HepG2 (cell line): ENCODE measurements around the gene TGFBR1. TPM values are rescaled to one million over a fixed set of nuclear protein-coding genes. Genes with fewer than 3 reads are reported as not detected.

Experiments used
- CHCHD3 ChIP-seq: sonication (generic); formaldehyde crosslinking; IDR thresholded peaks from 2 replicates; pipeline ENCODE4 v1.8.0; 2022; ENCODE audit warnings: mild to moderate bottlenecking, missing genetic modification reagents, moderate library complexity
- FOXC1 ChIP-seq: sonication (generic); formaldehyde crosslinking; IDR thresholded peaks from 2 replicates; pipeline ENCODE4 v1.8.0; 2022; ENCODE audit warnings: mild to moderate bottlenecking, missing genetic modification reagents, borderline replicate concordance
- HDAC6 ChIP-seq: fragments of 200-600 bp; sonication (generic); IDR thresholded peaks from 2 replicates; pipeline ENCODE4 v1.7.0; 2017; ENCODE audit warnings: mild to moderate bottlenecking, antibody characterized with exemption, low read length, low read depth
- MLLT10 ChIP-seq: sonication (generic); formaldehyde crosslinking; IDR thresholded peaks from 2 replicates; pipeline ENCODE4 v1.4.0; 2020; ENCODE audit warnings: missing genetic modification reagents
- MYNN ChIP-seq: sonication (generic); formaldehyde crosslinking; IDR thresholded peaks from 2 replicates; pipeline ENCODE4 v1.4.0; 2020; ENCODE audit warnings: mild to moderate bottlenecking, low read depth, missing genetic modification reagents
- TFDP1 ChIP-seq: IDR thresholded peaks from 2 replicates; pipeline ENCODE4 v1.6.1; 2016; ENCODE audit warnings: missing compliant biosample characterization, missing genetic modification reagents, borderline replicate concordance
- YEATS4 ChIP-seq: sonication (generic); formaldehyde crosslinking; IDR thresholded peaks from 2 replicates; pipeline ENCODE4 v1.4.0; 2020; ENCODE audit warnings: missing genetic modification reagents, borderline replicate concordance
- ZBTB38 ChIP-seq: sonication (generic); formaldehyde crosslinking; IDR thresholded peaks from 2 replicates; pipeline ENCODE4 v1.5.1; 2020; ENCODE audit warnings: mild to moderate bottlenecking, missing genetic modification reagents
- ZNF589 ChIP-seq: sonication (generic); formaldehyde crosslinking; conservative IDR thresholded peaks from 2 replicates; pipeline ENCODE4 v1.8.0; 2022; ENCODE audit warnings: mild to moderate bottlenecking, moderate library complexity, missing genetic modification reagents
- ZNF839 ChIP-seq: sonication (generic); formaldehyde crosslinking; IDR thresholded peaks from 2 replicates; pipeline ENCODE4 v1.4.0; 2020; ENCODE audit warnings: missing genetic modification reagents, mild to moderate bottlenecking, borderline replicate concordance
- polyA plus RNA-seq, 8 experiments: library from polyadenylated mRNA; depleted of rRNA in 3 of 8; stranded (reverse) in 7 of 8; unstranded in 1 of 8; fragments of >200 nt; fragmentation: Illumina TruSeq in 4 of 8; extraction: Trizol in 4 of 8; gene quantifications; 2 replicates each; pipeline versions ENCODE4 v1.2.1 to v1.2.3, GENCODE V29; 2011 to 2016; ENCODE audit warnings: low read depth in 4 of 8, missing spikeins in 1 of 8, mixed read lengths in 1 of 8; ENCODE audit not compliant: insufficient read depth in 1 of 8
- total RNA-seq, 5 experiments: library from RNA; depleted of rRNA; stranded (reverse); fragments of >200 nt; fragmentation: Illumina TruSeq; extraction: Trizol; gene quantifications; 2 replicates each; pipeline ENCODE4 v1.2.3, GENCODE V29; 2016; ENCODE audit warnings: low read depth in 1 of 5
- TF ChIP-seq, protein P1 (sequence below): sonication (generic); formaldehyde crosslinking; IDR thresholded peaks from 2 replicates; pipeline ENCODE4 v1.4.0; 2020; ENCODE audit warnings: missing genetic modification reagents
- TF ChIP-seq, protein P2 (sequence below): sonication (generic); formaldehyde crosslinking; IDR thresholded peaks from 2 replicates; pipeline ENCODE4 v1.5.0; 2020; ENCODE audit warnings: missing genetic modification reagents
- TF ChIP-seq, protein P3 (sequence below): sonication (generic); formaldehyde crosslinking; IDR thresholded peaks from 2 replicates; pipeline ENCODE4 v1.4.0; 2020; ENCODE audit warnings: missing genetic modification reagents
- TF ChIP-seq, protein P4 (sequence below): sonication (generic); formaldehyde crosslinking; IDR thresholded peaks from 2 replicates; pipeline ENCODE4 v1.5.0; 2020; ENCODE audit warnings: mild to moderate bottlenecking, missing genetic modification reagents, borderline replicate concordance

Gene TGFBR1
- total and polyA plus RNA-seq, 2 of the 13 experiments (the other 11 are each of a cell fraction or from before 2014, with no cell fraction given) = 16.8 to 23.9 TPM

DNA sequence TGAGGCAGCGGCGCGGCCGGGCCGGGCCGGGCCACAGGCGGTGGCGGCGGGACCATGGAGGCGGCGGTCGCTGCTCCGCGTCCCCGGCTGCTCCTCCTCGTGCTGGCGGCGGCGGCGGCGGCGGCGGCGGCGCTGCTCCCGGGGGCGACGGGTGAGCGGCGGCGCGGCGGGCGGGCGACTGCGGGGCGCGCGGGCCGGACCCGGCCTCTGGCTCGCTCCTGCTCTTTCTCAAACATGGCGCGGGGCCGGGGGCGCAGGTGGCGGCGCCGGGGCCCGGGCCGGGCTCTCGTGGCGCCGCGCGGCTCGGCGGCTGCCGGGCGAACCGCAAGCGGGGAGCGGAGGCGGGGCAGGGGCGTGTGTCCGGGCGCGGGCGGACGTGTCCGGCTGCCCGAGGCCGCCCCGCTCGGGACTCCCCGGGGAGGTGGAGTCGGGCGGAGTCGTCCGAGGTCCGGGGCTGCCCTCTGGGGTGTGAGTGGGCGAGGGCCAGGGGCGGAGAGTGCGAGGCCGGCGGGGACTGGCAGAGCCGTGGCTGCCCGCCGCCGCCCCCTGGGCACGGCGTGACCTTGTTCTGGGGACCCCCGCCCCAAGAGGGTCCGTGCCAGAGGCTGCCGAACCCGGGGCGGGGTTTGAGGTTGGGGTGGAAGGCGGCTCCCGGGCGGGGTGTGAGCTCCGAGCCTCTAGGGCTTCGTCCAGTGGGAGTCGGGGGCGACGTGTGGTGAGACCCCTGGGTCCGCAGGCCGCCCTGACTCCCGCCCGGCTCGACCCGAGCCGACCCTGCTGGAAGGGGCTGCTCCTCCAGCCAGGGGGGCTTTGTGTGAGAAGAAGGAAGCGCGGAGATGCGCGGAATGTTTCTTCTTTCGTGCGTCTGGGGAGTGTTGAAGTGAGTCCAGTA is 485 bp downstream of the TGFBR1 start (continued):
- TF ChIP-seq TFDP1 (CRISPR knock-in tag) = 0 out of 2 replicates have a peak, but pooled peaks have one; percentile 20
- no peak for TF ChIP-seq MLLT10
- peak; percentile 34; the same call in 1 of the 2 replicates for TF ChIP-seq FOXC1 (CRISPR knock-in tag)
- TF ChIP-seq ZNF589 (CRISPR knock-in tag) = no peak
- no peak for TF ChIP-seq HDAC6
- TF ChIP-seq ZBTB38 (CRISPR knock-in tag) = 0 out of 2 replicates have a peak, but pooled peaks have one; percentile 39
- TF ChIP-seq, protein P1, sequence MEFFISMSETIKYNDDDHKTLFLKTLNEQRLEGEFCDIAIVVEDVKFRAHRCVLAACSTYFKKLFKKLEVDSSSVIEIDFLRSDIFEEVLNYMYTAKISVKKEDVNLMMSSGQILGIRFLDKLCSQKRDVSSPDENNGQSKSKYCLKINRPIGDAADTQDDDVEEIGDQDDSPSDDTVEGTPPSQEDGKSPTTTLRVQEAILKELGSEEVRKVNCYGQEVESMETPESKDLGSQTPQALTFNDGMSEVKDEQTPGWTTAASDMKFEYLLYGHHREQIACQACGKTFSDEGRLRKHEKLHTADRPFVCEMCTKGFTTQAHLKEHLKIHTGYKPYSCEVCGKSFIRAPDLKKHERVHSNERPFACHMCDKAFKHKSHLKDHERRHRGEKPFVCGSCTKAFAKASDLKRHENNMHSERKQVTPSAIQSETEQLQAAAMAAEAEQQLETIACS (CRISPR knock-in tag) = no peak
- TF ChIP-seq, protein P2, sequence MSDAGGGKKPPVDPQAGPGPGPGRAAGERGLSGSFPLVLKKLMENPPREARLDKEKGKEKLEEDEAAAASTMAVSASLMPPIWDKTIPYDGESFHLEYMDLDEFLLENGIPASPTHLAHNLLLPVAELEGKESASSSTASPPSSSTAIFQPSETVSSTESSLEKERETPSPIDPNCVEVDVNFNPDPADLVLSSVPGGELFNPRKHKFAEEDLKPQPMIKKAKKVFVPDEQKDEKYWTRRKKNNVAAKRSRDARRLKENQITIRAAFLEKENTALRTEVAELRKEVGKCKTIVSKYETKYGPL (CRISPR knock-in tag) = no peak
- no peak for TF ChIP-seq ZNF839 (CRISPR knock-in tag)
- TF ChIP-seq, protein P3, sequence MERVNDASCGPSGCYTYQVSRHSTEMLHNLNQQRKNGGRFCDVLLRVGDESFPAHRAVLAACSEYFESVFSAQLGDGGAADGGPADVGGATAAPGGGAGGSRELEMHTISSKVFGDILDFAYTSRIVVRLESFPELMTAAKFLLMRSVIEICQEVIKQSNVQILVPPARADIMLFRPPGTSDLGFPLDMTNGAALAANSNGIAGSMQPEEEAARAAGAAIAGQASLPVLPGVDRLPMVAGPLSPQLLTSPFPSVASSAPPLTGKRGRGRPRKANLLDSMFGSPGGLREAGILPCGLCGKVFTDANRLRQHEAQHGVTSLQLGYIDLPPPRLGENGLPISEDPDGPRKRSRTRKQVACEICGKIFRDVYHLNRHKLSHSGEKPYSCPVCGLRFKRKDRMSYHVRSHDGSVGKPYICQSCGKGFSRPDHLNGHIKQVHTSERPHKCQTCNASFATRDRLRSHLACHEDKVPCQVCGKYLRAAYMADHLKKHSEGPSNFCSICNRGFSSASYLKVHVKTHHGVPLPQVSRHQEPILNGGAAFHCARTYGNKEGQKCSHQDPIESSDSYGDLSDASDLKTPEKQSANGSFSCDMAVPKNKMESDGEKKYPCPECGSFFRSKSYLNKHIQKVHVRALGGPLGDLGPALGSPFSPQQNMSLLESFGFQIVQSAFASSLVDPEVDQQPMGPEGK = peak; percentile 23; the same call in 1 of the 2 replicates
- no peak for TF ChIP-seq CHCHD3 (CRISPR knock-in tag)
- no peak for TF ChIP-seq MYNN (CRISPR knock-in tag)
- TF ChIP-seq YEATS4 (CRISPR knock-in tag) = 0 out of 2 replicates have a peak, but pooled peaks have one; percentile 9
- TF ChIP-seq, protein P4, sequence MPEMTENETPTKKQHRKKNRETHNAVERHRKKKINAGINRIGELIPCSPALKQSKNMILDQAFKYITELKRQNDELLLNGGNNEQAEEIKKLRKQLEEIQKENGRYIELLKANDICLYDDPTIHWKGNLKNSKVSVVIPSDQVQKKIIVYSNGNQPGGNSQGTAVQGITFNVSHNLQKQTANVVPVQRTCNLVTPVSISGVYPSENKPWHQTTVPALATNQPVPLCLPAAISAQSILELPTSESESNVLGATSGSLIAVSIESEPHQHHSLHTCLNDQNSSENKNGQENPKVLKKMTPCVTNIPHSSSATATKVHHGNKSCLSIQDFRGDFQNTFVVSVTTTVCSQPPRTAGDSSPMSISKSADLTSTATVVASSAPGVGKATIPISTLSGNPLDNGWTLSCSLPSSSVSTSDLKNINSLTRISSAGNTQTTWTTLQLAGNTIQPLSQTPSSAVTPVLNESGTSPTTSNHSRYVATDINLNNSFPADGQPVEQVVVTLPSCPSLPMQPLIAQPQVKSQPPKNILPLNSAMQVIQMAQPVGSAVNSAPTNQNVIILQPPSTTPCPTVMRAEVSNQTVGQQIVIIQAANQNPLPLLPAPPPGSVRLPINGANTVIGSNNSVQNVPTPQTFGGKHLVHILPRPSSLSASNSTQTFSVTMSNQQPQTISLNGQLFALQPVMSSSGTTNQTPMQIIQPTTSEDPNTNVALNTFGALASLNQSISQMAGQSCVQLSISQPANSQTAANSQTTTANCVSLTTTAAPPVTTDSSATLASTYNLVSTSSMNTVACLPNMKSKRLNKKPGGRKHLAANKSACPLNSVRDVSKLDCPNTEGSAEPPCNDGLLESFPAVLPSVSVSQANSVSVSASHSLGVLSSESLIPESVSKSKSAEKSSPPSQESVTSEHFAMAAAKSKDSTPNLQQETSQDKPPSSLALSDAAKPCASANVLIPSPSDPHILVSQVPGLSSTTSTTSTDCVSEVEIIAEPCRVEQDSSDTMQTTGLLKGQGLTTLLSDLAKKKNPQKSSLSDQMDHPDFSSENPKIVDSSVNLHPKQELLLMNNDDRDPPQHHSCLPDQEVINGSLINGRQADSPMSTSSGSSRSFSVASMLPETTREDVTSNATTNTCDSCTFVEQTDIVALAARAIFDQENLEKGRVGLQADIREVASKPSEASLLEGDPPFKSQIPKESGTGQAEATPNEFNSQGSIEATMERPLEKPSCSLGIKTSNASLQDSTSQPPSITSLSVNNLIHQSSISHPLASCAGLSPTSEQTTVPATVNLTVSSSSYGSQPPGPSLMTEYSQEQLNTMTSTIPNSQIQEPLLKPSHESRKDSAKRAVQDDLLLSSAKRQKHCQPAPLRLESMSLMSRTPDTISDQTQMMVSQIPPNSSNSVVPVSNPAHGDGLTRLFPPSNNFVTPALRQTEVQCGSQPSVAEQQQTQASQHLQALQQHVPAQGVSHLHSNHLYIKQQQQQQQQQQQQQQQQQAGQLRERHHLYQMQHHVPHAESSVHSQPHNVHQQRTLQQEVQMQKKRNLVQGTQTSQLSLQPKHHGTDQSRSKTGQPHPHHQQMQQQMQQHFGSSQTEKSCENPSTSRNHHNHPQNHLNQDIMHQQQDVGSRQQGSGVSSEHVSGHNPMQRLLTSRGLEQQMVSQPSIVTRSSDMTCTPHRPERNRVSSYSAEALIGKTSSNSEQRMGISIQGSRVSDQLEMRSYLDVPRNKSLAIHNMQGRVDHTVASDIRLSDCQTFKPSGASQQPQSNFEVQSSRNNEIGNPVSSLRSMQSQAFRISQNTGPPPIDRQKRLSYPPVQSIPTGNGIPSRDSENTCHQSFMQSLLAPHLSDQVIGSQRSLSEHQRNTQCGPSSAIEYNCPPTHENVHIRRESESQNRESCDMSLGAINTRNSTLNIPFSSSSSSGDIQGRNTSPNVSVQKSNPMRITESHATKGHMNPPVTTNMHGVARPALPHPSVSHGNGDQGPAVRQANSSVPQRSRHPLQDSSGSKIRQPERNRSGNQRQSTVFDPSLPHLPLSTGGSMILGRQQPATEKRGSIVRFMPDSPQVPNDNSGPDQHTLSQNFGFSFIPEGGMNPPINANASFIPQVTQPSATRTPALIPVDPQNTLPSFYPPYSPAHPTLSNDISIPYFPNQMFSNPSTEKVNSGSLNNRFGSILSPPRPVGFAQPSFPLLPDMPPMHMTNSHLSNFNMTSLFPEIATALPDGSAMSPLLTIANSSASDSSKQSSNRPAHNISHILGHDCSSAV (CRISPR knock-in tag) = no peak
